MM.1S (cell line): ENCODE measurements around the gene SH3TC2.

Experiments
- DNase-seq: peaks from one replicate; pipeline ENCODE4 v3.0.0-alpha.2; 2015
- H2AFZ ChIP-seq: fragments of 300-600 bp; sonication (generic); 2 replicates; pipeline ENCODE4 v1.6.0; 2016; ENCODE audit warnings: antibody characterized with exemption, low read length
- H3F3A ChIP-seq: fragments of 300-600 bp; sonication (generic); 2 replicates; pipeline ENCODE4 v1.6.1; 2016; ENCODE audit warnings: mild to moderate bottlenecking, antibody characterized with exemption, low read length, moderate library complexity, mixed read lengths; ENCODE audit not compliant: insufficient read depth
- H3K27ac ChIP-seq: fragments of 300-600 bp; sonication (generic); 2 replicates; pipeline ENCODE4 v1.5.1; 2016; ENCODE audit warnings: mild to moderate bottlenecking, low read length
- H3K27me3 ChIP-seq: fragments of 300-600 bp; sonication (generic); replicated peaks from 2 replicates; pipeline ENCODE4 v1.6.0; 2016; ENCODE audit warnings: low read length; ENCODE audit not compliant: insufficient read depth
- H3K36me3 ChIP-seq: fragments of 300-600 bp; sonication (generic); replicated peaks from 2 replicates; pipeline ENCODE4 v1.6.1; 2016; ENCODE audit warnings: mild to moderate bottlenecking, low read length, mixed read lengths; ENCODE audit not compliant: insufficient read depth
- H3K4me1 ChIP-seq: fragments of 300-600 bp; sonication (generic); 2 replicates; pipeline ENCODE4 v1.6.1; 2016; ENCODE audit warnings: low read length, mixed read lengths
- H3K4me2 ChIP-seq: fragments of 300-600 bp; sonication (generic); 2 replicates; pipeline ENCODE4 v1.6.0; 2016; ENCODE audit warnings: low read depth, low read length
- H3K4me3 ChIP-seq: fragments of 300-600 bp; sonication (generic); 2 replicates; pipeline ENCODE4 v1.5.1; 2016; ENCODE audit warnings: low read length, mixed read lengths
- H3K79me2 ChIP-seq: fragments of 300-600 bp; sonication (generic); 2 replicates; pipeline ENCODE4 v1.6.1; 2016; ENCODE audit warnings: mixed run types, low read length, mixed read lengths
- H3K9ac ChIP-seq: fragments of 300-600 bp; sonication (generic); 2 replicates; pipeline ENCODE4 v1.6.1; 2016; ENCODE audit warnings: low read length, mixed read lengths
- H3K9me2 ChIP-seq: fragments of 300-600 bp; sonication (generic); replicated peaks from 2 replicates; pipeline ENCODE4 v1.6.1; 2016; ENCODE audit warnings: mild to moderate bottlenecking, low read length, mixed read lengths; ENCODE audit not compliant: insufficient read depth
- H3K9me3 ChIP-seq: fragments of 300-600 bp; sonication (generic); replicated peaks from 2 replicates; pipeline ENCODE4 v1.6.1; 2016; ENCODE audit warnings: mild to moderate bottlenecking, low read length, mixed read lengths; ENCODE audit not compliant: insufficient read depth
- H4K20me1 ChIP-seq: fragments of 300-600 bp; sonication (generic); 2 replicates; pipeline ENCODE4 v1.6.1; 2016; ENCODE audit warnings: mild to moderate bottlenecking, low read length, moderate library complexity, mixed read lengths; ENCODE audit not compliant: insufficient read depth
- CTCF ChIP-seq: fragments of 300-600 bp; sonication (generic); IDR thresholded peaks from 2 replicates; pipeline ENCODE4 v1.5.1; 2016; ENCODE audit warnings: antibody characterized with exemption, low read length, mixed read lengths
- EZH2 ChIP-seq: fragments of 300-600 bp; sonication (generic); optimal IDR thresholded peaks from 2 replicates; pipeline ENCODE3; 2017; ENCODE audit warnings: low read depth, mild to moderate bottlenecking, antibody characterized with exemption, low read length, mixed read lengths
- EZH2phosphoT487 ChIP-seq: fragments of 300-600 bp; sonication (generic); IDR thresholded peaks from 2 replicates; pipeline ENCODE4 v1.6.1; 2018; ENCODE audit warnings: antibody characterized with exemption, low read length

The SH3TC2 gene

GRCh38 chr5:148956477-148957385 is 106.1 kb downstream of the SH3TC2 start:
- TF ChIP-seq EZH2phosphoT487, result no peak
- no peak for TF ChIP-seq CTCF
- no peak for TF ChIP-seq EZH2
- H2AFZ ChIP-seq, result no peak overlapping the region
- H3K27ac ChIP-seq, result no peak overlapping the region
- no peaks in the 10 kb centered on the region for H4K20me1 ChIP-seq
- H3K9me3 ChIP-seq, result no peaks in the 10 kb centered on the region
- H3K4me3 ChIP-seq, result no peak overlapping the region
- H3K27me3 ChIP-seq, result no peaks in the 10 kb centered on the region
- H3K36me3 ChIP-seq, result no peaks in the 10 kb centered on the region
- no peak overlapping the region for H3K4me2 ChIP-seq
- DNase-seq, result peak; percentile 43
- H3F3A ChIP-seq, result no peaks in the 10 kb centered on the region
- H3K4me1 ChIP-seq, result peaks cover 10% of the 10 kb centered on the region
- H3K79me2 ChIP-seq, result no peaks in the 10 kb centered on the region
- no peaks in the 10 kb centered on the region for H3K9me2 ChIP-seq
- H3K9ac ChIP-seq, result no peak overlapping the region
